KBM-7 (cell line): ENCODE data around the gene EIF4E2.
A peak's percentile ranks its signal among the peaks of the same experiment; 100 is the strongest.

Source experiments
- DNase-seq: peaks from one replicate; pipeline ENCODE4 v3.0.0-alpha.2; 2015
- in situ Hi-C: fragments of 300-500 bp; cut with MboI; formaldehyde crosslinking; loops from 2 replicates; pipeline ENCODE4 v1.14.3; 2020; ENCODE audit warnings: low sequenced_read_pairs, low pct_unique_long_range_greater_than_20kb, mixed read lengths

EIF4E2 gene

DNA sequence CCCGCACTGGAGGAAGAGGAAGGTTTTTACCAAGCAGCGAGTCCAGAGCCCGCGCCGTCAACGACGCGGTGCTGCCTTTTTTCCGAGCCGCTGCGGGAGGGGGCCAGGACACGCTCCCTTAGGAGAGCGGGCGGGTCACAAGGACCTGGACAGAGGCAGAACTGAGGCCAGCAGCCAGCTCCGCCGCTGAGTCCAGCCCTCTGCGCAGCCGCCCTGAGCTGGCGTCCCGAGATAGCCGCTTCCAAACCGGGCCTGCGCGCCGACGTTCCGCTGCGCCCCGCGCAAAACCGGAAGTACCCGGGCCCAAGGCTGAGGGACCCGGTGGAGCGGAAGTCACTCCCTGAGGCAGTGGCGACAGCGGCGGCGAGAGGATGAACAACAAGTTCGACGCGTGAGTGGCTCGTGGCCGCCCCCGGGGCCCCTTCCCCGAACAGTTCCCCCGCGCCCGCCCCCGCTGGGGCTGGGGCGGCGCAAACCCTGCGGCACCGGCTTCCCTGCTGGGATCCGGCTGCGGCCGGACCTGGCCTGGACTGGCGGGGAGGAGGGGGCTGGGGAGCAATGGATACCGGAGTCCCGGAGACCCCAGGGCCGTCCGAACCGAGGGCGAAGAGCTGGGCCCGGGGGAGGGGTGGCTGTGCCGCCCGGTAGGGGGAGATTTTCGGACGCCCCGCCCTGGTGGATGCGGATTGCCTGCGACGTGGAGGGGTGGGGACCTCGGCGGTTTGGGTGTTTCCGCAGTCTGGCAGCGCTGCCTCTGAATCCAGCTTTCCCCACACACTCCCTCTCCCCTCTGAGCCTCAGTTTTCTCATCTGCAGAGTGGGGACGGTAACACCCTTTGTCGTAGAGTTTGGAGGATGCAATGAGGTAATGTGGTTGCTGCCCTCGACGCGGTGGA is at the start of gene EIF4E2, which contains the start of gene TIGD1:
TSS of gene EIF4E2 (plus strand) at position 336 of the 896 bp plus-strand sequence. CDS start at position 372, 36 bp downstream.
TSS of gene TIGD1 (minus strand) at position 204 of the 896 bp plus-strand sequence. CDS start 675 bp downstream, outside the sequence.
- peak; percentile 93 for DNase-seq
- in situ Hi-C loops, result no loop called here

DNA sequence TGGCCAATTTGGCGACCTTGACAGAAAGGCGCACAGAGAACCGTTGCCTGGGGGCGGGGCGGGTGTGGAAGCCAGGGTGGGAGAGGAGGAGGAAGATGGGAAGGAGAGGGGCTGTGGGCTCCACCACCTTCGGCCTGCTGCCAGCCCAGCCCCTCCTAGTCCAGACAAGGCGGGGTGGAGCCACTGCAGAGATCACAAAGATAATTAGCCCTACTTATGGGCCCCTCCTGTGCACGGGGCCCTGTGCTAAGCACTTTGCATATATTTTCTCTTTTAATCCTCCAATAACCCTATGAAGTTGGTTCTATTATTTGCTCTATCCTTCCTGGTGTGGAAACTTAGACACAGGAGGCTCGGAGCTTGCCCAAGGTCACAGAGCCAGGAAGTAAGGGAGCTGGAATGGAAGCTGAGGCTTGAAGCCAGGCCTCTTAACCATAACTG is 49.1 kb upstream of the EIF4E2 start:
- DNase-seq, result no peak
- in situ Hi-C loops, result no loop called here

DNA sequence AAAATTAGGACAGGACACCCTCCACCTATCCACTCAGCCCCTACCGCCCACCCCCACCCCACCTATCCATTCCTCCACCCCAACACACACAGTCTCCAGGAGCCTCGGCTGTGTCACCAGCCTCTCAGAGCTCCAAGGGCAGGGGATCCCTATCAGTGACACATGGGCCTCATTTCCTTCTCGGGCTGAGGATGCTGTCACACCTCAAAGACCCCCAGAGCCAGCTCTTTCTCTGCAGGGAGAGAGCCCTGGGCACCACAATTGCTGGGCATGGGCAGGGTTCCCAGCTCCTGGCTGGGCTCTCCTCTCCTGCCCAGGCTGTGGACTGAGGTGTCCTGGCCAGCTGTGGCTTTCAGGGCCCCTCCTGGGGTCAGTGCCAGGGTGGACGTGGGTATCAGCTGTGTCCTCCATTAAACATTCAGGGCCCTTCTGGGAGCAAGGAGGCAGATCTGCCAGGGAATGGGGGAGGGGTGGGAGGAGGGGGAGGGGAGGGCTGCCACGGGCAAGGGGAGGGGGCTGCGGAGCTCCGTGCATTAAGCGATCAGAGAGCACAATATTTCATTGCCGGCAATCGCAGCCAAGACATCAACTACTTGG is 48.6 kb upstream of the EIF4E2 start:
- no peak for DNase-seq
- in situ Hi-C loops, result no loop called here

DNA sequence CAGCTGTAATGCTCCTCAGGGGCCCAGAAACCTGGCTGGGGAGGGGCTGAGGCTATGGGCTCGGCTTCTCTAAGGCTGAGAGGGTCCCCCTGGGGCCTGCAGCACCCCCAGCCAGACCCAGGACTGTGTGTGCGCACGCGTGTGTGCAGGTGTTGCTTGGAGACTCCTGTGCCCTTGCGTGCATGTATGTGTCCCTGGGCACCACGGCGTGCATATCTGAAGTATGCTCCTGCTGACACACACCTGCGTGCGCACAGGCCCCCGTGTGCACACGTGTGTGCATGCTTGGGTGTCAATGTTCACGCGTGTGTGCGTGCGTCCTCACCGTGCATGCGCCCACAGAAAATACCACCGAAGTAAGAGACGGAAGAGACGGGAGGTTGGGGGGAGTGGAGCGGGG is 48.0 kb upstream of the EIF4E2 start:
- in situ Hi-C loops, result no loop called here
- no peak for DNase-seq

GRCh38 chr2:232502911-232503808 is 47.3 kb upstream of the EIF4E2 start:
- in situ Hi-C loops, result no loop called here

DNA sequence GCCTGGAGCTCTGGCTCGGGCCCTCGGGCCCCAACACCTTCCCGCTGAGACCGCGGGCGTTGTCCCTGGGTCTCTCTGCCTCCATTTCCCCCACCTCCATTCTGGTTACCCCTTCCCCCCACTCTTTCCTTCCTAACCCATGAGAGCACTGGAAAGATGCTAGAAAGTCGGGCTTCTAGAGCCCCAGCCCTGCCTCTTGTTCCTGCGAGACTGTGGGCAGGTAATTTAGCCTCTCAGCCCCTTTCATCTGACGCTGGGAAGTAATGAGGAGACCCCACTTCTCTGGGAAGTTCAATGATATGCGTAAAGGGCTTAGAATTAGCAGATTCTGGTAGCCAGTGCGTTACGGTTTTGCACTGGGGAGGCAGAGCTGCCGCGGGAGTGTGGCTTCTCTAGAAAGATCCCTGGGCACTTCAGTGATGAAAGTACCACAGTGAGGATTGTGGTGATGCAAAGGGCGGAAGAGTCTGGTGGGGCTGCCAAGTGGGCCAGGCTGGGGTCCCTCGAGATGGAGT is 46.6 kb upstream of the EIF4E2 start:
- DNase-seq, result no peak

More at GRCh38 chr2:232502911-232503808, 47.3 kb upstream of the EIF4E2 start:
- no peak for DNase-seq

GRCh38 chr2:232504438-232504837 is 46.1 kb upstream of the EIF4E2 start:
- no peak for DNase-seq
- in situ Hi-C loops, result no loop called here

More for the DNA sequence above, 46.6 kb upstream of the EIF4E2 start:
- in situ Hi-C loops, result no loop called here

GRCh38 chr2:232505856-232506255 is 44.6 kb upstream of the EIF4E2 start:
- in situ Hi-C loops, result no loop called here
- DNase-seq, result no peak

GRCh38 chr2:232506709-232507108 is 43.8 kb upstream of the EIF4E2 start:
- DNase-seq, result no peak
- in situ Hi-C loops, result no loop called here

DNA sequence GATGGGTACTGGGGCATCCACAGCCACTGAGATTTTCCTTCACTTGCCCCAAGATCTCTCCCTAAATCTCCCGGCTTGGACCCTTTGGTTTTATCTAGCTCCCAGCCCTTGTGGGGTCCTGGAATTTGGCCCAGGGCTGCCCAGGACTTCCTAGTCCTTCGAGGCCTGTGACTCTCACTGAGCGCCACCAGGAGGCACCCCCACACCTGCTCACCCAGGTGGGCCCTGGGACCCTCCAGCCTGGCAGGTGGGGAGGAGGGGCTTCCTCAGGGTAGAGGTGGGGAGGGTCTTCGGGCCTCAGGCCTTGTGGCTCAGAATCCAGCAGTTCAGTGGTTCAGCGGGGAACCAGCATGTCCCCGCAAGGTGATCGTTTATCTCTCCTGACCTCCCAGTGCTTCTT is 42.2 kb upstream of the EIF4E2 start:
- DNase-seq, result no peak
- in situ Hi-C loops, result no loop called here

DNA sequence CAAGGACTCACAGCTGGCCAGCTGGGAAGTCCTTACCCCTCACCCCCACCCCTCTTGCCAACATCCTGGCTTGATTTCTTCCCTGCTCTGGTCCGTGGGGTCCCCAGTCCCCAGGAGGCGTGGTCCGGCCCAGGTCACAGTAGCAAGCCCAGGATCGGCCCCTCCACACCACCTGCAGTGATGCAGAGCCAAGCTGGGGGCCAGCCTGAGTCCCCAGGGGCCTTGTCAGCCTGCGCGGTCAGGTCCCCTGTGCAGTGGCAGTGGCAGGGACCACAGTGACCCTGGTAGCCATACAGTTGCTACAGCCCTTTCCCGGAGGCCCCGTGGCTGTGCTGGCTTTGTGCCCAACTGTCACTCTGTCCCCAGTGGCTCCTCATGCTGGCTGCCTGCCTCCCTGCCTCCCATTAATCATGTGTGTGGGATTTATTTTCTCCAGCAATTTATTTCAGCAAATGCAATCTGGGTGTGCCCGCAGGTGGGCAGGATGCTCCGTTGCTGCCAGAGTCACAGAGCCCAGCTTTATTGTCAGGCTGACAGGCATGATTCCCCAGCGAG is 39.1 kb upstream of the EIF4E2 start:
- in situ Hi-C loops, result no loop called here
- no peak for DNase-seq

DNA sequence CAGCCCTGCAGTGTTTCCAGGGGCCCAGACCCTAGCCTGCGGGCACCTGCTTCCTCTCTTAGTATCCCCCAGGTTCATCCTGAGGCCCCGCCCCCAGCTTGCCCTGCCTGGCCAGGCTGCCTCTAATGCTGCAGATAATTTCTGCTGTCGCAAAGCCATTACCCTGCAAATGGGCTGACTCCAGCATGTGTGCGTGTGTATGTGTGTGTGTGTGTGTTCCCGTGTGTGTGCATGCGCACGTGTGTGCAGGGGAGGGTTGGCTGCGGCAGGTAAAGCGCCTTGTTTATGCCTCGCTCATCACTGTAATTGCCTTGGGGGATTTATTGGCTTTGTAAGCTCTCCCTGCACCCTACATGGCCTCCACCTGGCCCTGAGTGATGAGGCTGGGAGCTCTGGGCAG is 37.9 kb upstream of the EIF4E2 start:
- DNase-seq, result no peak
- in situ Hi-C loops, result no loop called here

- in situ Hi-C loops, result no loop called here
- DNase-seq, result no peak
Measured at GRCh38 chr2:232513353-232513752, 37.1 kb upstream of the EIF4E2 start.

DNA sequence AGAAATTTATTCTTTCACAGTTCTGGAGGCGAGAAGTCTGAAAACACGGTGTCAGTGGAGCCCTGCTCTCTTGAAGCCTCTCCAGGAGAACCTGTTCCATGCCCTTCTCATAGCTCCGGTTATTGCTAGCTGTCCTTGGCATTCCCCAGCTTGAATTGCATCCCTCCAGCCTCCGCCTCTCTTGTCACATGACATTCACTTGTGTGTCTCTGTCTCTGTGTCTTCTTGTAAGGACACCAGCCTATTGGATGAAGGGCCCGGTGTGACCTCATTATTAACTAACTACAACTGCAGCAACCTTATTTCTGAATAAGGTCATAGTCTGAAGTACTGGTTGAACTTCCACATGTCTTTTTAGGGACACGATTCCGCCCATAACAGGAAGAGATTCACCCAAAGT is 34.9 kb upstream of the EIF4E2 start:
- DNase-seq, result no peak
- in situ Hi-C loops, result no loop called here

GRCh38 chr2:232516551-232516950 is 33.9 kb upstream of the EIF4E2 start:
- DNase-seq, result no peak
- in situ Hi-C loops, result no loop called here

GRCh38 chr2:232518844-232519243 is 31.6 kb upstream of the EIF4E2 start:
- DNase-seq, result no peak
- in situ Hi-C loops, result no loop called here

DNA sequence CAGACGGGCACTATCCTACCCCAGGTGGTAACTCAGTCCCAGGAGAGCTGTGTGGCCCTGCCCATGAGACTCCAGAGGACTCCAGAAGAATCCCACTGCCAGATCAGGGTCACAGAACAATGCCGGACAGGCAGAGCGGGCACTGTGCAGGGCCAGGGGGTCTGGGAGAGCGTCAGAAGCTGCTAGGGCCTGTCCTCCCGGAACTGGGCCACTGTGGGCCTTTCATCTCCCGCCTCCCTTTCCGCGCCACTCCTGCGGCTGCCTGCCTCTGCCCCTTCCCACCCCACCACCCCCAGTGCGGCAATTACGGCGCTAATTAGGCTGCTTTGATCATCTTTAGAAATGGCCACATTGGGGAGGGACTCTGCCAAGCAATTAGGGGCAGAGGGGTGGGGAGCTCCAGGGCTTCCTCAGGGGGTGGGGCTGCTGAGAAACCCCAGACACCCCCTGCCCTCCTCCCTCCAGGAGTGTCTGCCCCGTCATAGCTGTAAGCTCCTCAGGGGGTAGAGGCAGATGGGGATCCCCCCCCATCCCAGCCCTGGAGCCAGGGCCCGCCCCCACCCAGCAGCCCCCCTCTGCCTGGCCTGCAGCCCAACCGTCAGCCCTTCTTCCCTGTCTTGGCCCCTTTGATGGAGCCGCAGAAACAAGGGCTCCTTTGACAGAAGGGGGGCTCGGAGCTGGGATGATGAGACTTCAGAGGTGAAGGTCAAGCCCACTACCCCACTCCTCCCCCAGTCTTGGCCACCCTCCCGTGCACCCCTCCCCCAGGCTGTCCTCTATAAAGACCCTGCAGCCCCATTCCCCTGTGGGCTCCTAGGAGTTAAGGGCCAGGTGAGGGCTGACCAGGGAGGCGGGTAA is 30.7 kb upstream of the EIF4E2 start, which contains the start of gene PRSS56:
TSS of gene PRSS56 (plus strand) at position 808 of the 858 bp plus-strand sequence. CDS start 211 bp downstream, outside the sequence.
- in situ Hi-C loops, result no loop called here
- no peak for DNase-seq

DNA sequence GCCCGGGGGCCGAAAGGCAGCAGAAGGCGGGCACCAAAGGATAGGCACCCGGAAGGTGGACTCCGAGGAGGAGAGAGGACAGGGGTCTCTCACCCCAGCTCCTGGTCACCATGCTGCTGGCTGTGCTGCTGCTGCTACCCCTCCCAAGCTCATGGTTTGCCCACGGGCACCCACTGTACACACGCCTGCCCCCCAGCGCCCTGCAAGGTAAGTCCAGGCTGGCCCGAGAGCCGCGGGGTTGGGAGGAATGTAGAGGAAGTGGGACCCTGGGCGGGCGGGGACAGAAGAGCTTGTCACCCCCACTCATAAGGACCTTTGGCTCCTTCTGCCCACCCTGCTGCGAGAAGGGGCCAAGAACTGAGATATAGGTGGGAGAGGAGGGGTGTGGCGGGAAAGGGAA is 30.0 kb upstream of the EIF4E2 start:
- DNase-seq, result no peak
- in situ Hi-C loops, result no loop called here
